ENCODE measurements around the gene KRTAP29-1. TPM values are rescaled to one million over a fixed set of nuclear protein-coding genes. Genes with fewer than 3 reads are reported as not detected.
"Not testable (repeated sequence)": the region's sequence is repeated elsewhere in the genome, so short reads cannot be mapped to it uniquely, and the experiment has no call there.

KRTAP29-1 gene
- total RNA-seq, 1 donor from 2014 or later: not detected

DNA sequence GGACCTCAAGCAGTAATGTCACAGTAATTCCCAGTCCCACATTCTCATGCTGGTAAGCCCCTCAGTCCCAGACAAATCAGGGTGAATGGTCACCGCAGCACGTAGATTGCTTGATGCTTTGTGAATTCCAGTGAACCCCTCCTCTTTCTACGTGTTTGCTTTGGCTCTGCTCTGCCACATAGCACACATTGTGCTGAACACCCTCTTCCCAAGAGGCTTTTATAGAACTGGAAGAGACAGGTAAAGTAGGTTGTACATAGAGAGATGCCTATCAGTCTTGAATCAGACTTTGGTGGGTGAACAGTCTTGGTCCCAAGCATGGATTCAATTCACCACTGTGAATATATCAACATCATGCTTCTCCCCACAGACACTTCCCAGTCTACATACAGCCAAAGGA lies 38.1 kb downstream of the KRTAP29-1 start:
- TF ChIP-seq, protein P1, sequence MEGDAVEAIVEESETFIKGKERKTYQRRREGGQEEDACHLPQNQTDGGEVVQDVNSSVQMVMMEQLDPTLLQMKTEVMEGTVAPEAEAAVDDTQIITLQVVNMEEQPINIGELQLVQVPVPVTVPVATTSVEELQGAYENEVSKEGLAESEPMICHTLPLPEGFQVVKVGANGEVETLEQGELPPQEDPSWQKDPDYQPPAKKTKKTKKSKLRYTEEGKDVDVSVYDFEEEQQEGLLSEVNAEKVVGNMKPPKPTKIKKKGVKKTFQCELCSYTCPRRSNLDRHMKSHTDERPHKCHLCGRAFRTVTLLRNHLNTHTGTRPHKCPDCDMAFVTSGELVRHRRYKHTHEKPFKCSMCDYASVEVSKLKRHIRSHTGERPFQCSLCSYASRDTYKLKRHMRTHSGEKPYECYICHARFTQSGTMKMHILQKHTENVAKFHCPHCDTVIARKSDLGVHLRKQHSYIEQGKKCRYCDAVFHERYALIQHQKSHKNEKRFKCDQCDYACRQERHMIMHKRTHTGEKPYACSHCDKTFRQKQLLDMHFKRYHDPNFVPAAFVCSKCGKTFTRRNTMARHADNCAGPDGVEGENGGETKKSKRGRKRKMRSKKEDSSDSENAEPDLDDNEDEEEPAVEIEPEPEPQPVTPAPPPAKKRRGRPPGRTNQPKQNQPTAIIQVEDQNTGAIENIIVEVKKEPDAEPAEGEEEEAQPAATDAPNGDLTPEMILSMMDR (conservative IDR thresholded peaks at IDR 0.05): no peak
- no peak for DNase-seq (ENCODE audit: extremely low spot score, unreplicated experiment)
- Mint-ChIP-seq H3K9me3 (no peaks in the 10 kb centered on the region), H3K4me3 (no peak overlapping the region), H3K27ac (no peak overlapping the region), H3K4me1 (ENCODE audit: unreplicated experiment) (no peaks in the 10 kb centered on the region), H3K36me3 (no peaks in the 10 kb centered on the region), H3K27me3 (peaks cover 19% of the 10 kb centered on the region)

DNA sequence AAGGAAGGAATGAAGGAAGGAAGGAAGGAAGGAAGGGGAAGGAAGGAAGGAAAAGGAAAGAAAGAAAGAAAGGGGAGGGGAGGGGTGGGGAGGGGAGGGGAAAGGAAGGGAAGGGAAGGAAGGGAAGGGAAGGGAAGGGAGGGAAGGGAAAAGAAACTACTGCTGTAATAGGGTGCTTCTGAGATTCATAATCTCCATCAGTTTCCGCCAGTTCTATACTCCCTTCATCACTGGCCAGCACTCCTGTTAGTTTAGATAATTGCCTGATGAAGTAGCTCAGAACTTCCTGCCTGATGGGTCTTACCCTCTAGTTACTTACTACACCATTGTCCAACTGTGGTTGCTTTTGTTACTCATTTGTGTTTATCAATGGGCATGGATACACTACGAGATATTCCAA lies 39.4 kb downstream of the KRTAP29-1 start:
- DNase-seq (ENCODE audit: extremely low spot score, unreplicated experiment): no peak
- no peak overlapping the region for H3K27ac Mint-ChIP-seq
- peaks cover 20% of the 10 kb centered on the region for H3K27me3 Mint-ChIP-seq

DNA sequence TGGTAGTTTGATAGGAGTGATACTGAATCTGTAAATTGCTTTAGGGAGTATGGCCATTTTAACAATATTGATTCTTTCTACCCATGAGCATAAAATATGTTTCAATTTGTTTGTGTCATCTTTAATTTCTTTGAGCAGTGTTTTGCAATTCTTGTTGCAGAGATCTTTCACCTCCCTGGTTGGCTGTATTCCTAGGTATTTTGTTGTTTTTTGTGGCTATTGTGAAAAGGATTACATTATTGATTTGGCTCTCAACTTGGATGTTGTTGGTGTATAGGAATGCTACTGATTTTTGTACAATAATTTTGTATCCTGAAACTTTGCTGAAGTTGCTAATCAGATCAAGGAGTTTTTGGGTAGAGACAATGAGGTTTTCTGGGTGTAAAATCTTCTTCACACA lies 44.2 kb downstream of the KRTAP29-1 start:
- no peaks in the 10 kb centered on the region for H3K36me3 Mint-ChIP-seq
- no peaks in the 10 kb centered on the region for H3K9me3 Mint-ChIP-seq
- H3K4me1 Mint-ChIP-seq (ENCODE audit: unreplicated experiment): no peaks in the 10 kb centered on the region
- no peak for DNase-seq (ENCODE audit: extremely low spot score, unreplicated experiment)
- TF ChIP-seq, protein P1 (conservative IDR thresholded peaks at IDR 0.05): no peak
- H3K27me3 Mint-ChIP-seq: peaks cover 32% of the 10 kb centered on the region
- no peak overlapping the region for H3K27ac Mint-ChIP-seq
- no peak overlapping the region for H3K4me3 Mint-ChIP-seq

More for the DNA sequence above, 39.4 kb downstream of the KRTAP29-1 start:
- Mint-ChIP-seq H3K36me3 (no peaks in the 10 kb centered on the region), H3K9me3 (no peaks in the 10 kb centered on the region), H3K4me3 (no peak overlapping the region), H3K4me1 (ENCODE audit: unreplicated experiment) (no peaks in the 10 kb centered on the region)
- TF ChIP-seq, protein P1 (conservative IDR thresholded peaks at IDR 0.05): no peak

DNA sequence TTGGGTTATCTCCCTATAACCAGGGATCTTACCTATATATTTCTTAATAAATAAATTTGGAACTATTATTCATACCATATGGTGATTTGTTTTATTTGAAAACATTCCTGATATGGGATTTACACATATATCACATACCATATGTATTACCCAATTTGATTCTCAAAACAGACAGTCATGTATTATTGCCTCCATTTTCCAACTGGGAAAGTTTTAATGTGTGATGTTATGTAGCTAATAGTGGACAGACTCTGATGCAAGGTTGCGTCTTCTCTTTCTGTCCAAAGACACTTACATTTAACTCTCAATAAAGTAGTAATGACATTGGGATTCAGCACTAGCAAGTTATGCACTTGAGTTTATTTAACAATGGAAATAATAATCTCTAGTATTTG lies 46.4 kb downstream of the KRTAP29-1 start:
- Mint-ChIP-seq H3K4me1 (ENCODE audit: unreplicated experiment) (no peaks in the 10 kb centered on the region), H3K36me3 (no peaks in the 10 kb centered on the region), H3K4me3 (no peak overlapping the region), H3K27me3 (peaks cover 36% of the 10 kb centered on the region), H3K9me3 (no peaks in the 10 kb centered on the region), H3K27ac (no peak overlapping the region)
- TF ChIP-seq, protein P1 (conservative IDR thresholded peaks at IDR 0.05): no peak
- no peak for DNase-seq (ENCODE audit: extremely low spot score, unreplicated experiment)

DNA sequence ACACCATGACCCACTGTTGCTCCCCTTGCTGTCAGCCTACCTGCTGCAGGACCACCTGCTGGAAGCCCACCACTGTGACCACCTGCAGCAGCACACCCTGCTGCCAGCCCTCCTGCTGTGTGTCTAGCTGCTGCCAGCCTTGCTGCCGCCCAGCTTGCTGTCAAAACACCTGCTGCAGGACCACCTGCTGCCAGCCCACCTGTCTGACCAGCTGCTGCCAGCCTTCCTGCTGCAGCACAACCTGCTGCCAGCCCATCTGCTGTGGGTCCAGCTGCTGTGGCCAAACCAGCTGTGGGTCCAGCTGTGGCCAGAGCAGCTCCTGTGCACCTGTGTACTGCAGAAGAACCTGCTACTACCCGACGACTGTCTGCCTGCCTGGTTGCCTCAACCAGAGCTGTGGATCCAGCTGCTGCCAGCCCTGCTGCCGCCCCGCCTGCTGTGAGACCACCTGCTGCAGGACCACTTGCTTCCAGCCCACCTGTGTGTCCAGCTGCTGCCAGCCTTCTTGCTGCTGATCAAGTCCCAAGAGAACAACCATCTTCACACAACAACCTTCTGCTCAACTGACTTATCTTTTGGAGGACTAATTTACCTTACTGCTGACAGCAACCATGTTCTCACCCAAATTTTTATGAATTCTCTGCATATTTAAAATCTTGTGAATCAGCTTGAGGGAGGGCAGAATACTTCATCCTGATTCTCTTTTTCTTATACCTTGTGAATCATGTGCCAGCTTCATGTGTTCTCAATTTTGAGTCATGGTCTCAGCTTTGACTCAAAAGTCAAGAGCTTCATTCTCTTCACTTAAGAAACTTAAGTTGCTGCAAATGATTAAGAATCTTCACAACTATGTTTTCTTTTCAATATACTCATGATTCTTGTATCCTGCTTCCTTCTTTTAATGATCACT lies 47.0 kb downstream of the KRTAP29-1 start, which contains the start of gene KRTAP9-9:
Gene KRTAP9-9, plus strand, starts transcription at position 4 of the 910 bp plus-strand sequence.
- H3K36me3 Mint-ChIP-seq; H3K27ac Mint-ChIP-seq; DNase-seq (ENCODE audit: extremely low spot score, unreplicated experiment); H3K4me1 Mint-ChIP-seq (ENCODE audit: unreplicated experiment); H3K9me3 Mint-ChIP-seq; H3K4me3 Mint-ChIP-seq: not testable (repeated sequence)
- H3K27me3 Mint-ChIP-seq: peaks cover 32% of the 10 kb centered on the region

DNA sequence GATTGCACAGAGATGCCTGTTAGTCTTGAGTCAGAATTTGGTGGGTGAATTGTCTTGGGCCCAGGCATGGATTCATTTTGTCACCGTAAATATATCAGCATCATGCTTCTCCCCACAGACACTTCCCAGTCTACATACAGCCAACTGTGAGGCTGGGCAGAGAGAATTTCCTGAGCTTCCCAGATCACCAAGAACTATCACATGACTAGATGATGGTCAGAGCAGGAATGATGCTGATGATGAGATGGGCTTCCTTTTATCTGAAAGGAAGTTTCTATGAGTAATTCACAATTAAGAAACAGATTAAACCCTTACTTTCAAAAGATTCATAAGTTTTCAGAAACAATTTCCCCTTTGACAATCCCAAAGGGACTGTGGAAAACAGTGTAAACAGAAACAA lies 47.8 kb downstream of the KRTAP29-1 start:
- H3K9me3 Mint-ChIP-seq: no peaks in the 10 kb centered on the region
- H3K36me3 Mint-ChIP-seq: no peaks in the 10 kb centered on the region
- no peak overlapping the region for H3K27ac Mint-ChIP-seq
- peaks cover 40% of the 10 kb centered on the region for H3K27me3 Mint-ChIP-seq
- no peak overlapping the region for H3K4me3 Mint-ChIP-seq
- DNase-seq (ENCODE audit: extremely low spot score, unreplicated experiment): no peak
- TF ChIP-seq, protein P1 (conservative IDR thresholded peaks at IDR 0.05): no peak
- no peaks in the 10 kb centered on the region for H3K4me1 Mint-ChIP-seq (ENCODE audit: unreplicated experiment)

Data from type B pancreatic cell (in vitro differentiated cells).